SH-SY5Y (cell line): Measurements from ENCODE around the gene SP140L.

Experiments
- GATA2 ChIP-seq: IDR thresholded peaks from 2 replicates; pipeline ENCODE4 v1.6.1; 2011; ENCODE audit warnings: mild to moderate bottlenecking, low read depth, low read length
- GATA3 ChIP-seq: IDR thresholded peaks from 2 replicates; pipeline ENCODE4 v1.6.1; 2011; ENCODE audit warnings: low read depth, mild to moderate bottlenecking, low read length, moderate library complexity

GRCh38 chr2:230321031-230321430 lies 6.0 kb upstream of the SP140L start:
- TF ChIP-seq GATA2 (no peak), GATA3 (no peak)
